GM21723 (cell line): ENCODE data around the gene CIC.

ENCODE experiments used
- ATAC-seq: cut with Tn5 transposase; IDR thresholded peaks from one replicate; pipeline ENCODE4 v1.9.1; 2021; ENCODE audit warnings: mild to moderate bottlenecking, moderate library complexity; ENCODE audit not compliant: unreplicated experiment

CIC gene

DNA sequence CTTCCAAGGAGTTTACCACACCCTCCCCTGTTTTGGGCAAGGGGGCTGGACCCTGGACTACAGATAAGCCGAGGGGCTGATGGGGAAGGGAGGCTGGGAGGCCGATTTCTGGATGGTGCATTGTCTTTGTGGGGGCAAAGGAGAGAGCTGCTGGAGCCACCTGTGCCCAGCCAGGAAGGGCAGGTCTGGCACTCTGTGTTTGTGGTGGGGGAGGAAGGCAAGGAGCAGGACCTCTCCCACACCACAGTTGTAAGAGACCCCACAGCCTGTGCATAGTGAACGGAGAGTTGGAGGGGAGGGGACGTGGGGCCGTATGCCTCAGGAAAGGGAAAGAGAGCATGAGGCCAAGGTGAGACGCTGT is 16.9 kb downstream of the CIC start:
- no peak for ATAC-seq

DNA sequence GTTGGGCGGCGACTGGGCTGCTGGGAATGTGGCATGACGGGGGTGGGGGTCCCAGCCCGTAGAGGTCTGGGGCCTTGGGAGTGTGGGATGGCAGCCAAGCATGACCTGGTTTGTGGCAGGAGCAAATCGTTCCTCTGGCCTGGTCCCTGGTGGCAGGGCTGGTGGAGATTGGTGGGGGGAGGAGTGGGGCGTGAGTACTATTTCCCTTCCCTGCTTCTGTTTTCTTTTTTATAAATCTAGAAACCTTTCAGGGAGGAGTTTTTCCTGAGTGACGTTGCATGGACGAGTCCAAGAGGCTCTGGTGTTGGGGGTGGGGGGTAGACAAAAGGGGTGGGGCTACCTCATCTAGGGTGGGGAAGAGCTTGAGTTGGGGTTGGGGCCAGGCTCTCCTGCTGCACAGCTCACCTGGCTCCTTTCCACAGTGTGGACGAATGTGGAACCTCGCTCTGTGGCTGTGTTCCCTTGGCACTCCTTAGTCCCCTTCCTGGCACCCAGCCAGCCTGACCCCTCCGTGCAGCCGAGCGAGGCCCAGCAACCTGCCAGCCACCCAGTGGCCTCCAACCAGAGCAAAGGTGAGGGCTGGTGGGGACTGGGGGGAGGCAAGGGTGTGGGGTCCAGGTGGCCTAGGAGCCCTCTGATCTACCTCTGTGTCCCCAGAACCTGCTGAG is 17.4 kb downstream of the CIC start:
- no peak for ATAC-seq

DNA sequence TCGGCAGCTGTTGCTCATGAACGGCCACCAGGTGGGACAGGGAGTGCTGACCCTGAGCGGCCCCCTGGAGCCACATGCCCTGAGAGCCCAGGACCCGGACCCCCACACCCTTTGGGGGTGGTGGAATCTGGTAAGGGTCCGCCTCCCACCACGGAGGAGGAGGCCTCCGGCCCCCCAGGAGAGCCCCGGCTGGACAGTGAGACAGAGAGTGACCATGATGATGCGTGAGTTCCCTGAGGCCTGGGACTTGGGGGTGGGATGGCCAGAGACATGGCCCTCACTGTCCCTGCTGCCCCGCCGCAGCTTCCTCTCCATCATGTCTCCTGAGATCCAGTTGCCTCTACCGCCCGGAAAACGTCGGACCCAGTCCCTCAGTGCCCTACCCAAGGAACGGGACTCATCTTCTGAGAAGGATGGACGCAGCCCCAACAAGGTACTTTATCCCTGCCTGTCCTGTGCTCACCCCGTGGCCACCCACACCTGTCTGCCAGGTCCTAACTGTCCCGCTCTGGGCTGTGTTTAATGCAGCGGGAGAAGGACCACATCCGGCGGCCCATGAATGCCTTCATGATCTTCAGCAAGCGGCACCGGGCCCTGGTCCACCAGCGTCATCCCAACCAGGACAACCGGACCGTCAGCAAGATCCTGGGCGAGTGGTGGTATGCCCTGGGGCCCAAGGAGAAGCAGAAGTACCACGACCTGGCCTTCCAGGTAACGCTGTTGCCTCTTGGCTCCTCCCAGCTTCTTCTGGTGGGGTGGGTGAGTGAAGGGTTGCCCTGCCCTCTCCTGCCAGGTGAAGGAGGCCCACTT is 18.2 kb downstream of the CIC start:
- ATAC-seq: no peak

DNA sequence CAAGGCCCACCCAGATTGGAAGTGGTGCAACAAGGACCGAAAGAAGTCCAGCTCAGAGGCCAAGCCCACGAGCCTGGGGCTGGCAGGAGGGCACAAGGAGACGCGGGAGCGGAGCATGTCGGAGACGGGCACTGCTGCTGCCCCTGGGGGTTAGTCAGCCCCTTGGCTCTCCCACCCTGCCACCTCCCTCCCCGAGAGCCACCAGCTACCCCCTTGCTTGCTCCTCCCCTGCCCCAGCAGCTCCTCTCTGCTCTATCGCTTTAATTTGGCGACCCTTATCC is 18.7 kb downstream of the CIC start:
- ATAC-seq: no peak

DNA sequence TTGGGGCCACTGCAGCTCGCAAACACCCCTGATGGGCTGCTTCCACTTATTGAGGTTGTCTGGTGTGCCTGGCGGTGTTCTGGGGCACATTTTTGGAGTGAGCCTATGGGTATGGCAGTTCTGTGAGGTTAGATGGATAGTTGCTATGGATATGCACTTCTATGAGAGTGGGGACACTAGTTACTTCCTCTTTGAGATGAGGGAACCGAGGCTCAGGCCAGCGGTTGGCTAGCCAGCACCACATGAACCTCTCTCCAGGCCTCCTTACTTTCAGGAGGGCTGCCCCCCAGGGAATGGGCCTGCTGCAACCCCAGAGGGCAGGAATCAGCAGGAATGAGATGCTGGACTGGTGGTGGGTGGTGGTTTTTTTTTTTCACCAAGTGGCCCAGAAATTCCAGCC is 19.3 kb downstream of the CIC start:
- no peak for ATAC-seq

DNA sequence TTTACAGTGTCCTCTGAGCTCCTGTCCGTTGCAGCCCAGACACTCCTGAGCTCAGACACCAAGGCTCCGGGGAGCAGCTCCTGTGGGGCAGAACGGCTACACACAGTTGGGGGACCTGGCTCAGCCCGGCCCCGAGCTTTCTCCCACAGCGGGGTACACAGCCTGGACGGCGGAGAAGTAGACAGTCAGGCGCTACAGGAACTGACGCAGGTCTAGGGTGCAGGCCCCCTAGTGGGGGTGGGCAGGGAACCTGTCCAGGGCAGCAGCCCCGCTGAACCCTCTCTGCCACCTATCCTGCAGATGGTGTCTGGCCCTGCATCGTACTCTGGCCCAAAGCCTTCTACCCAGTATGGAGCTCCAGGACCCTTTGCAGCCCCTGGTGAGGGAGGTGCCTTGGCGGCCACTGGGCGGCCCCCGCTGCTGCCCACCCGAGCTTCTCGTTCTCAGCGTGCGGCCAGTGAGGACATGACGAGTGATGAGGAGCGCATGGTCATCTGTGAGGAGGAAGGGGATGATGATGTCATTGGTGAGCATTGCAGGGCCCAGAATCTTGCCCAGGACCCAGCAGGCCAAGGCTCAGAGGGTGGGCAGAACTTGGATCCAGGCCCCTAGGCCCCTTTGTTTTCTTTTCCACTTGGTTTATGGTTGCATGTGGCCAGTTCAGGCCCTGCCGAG is 20.0 kb downstream of the CIC start:
- ATAC-seq: no peak

DNA sequence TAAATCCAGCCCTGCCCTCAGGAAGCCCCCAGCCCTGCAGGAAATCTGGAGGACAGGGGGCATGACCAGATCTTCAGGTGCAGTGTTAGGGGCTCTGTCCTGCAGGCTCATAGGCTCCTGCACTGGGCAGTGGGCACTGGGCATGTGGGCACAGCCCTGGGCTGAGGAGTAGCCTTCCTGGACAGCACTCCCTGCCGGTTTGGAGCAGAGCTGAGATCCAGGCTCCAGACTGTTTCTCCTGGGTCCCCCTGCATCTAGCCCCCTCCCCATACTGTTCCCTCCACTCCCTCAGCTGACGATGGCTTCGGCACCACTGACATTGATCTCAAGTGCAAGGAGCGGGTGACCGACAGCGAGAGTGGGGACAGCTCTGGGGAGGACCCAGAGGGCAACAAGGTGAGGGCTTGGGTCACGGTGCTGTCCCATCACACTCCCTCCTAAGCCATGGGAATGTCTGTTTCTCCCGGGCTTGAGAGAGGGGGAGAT is 20.5 kb downstream of the CIC start:
- ATAC-seq: no peak

DNA sequence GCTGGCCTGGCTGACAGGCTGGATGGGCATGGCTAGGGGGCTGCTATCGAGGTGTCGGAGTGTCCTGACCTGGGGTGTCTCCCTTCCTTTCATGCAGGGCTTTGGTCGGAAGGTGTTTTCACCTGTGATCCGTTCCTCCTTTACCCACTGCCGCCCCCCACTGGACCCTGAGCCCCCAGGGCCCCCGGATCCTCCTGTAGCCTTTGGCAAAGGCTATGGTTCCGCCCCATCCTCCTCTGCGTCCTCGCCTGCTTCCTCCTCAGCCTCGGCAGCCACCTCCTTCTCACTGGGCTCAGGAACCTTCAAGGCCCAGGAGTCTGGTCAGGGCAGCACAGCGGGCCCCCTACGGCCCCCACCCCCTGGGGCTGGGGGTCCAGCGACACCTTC is 21.1 kb downstream of the CIC start:
- no peak for ATAC-seq

DNA sequence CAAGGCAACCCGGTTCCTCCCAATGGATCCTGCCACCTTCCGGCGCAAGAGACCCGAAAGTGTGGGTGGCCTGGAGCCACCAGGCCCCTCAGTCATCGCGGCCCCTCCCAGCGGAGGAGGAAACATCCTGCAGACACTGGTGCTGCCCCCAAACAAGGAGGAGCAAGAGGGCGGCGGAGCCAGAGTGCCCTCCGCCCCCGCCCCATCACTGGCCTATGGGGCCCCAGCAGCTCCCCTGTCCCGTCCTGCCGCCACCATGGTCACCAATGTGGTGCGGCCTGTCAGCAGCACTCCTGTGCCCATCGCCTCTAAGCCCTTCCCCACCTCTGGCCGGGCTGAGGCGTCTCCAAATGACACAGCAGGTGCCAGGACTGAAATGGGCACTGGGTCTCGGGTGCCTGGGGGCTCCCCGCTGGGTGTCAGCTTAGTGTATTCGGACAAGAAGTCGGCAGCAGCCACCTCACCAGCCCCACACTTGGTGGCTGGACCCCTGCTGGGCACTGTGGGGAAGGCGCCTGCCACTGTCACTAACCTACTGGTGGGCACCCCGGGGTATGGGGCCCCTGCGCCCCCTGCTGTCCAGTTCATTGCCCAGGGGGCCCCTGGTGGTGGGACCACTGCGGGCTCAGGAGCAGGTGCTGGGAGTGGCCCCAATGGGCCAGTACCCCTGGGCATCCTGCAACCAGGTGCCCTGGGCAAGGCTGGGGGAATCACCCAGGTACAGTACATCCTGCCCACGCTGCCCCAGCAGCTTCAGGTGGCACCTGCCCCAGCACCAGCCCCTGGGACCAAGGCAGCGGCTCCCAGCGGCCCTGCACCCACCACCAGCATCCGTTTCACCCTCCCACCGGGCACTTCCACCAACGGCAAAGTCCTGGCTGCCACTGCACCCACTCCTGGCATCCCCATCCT is 21.7 kb downstream of the CIC start:
- ATAC-seq: no peak

DNA sequence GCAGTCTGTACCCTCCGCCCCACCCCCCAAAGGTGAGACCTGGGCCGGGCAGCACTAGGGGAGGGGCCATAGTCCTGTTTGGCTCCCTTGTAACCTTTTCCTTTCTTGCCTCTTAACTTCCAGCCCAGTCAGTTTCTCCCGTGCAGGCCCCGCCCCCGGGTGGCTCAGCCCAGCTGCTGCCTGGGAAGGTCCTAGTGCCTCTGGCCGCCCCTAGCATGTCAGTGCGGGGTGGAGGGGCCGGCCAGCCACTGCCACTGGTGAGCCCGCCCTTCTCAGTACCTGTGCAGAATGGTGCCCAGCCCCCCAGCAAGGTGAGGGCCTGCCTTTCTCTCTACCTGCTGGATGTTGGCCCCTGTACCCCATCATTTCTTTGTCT is 22.4 kb downstream of the CIC start:
- no peak for ATAC-seq

DNA sequence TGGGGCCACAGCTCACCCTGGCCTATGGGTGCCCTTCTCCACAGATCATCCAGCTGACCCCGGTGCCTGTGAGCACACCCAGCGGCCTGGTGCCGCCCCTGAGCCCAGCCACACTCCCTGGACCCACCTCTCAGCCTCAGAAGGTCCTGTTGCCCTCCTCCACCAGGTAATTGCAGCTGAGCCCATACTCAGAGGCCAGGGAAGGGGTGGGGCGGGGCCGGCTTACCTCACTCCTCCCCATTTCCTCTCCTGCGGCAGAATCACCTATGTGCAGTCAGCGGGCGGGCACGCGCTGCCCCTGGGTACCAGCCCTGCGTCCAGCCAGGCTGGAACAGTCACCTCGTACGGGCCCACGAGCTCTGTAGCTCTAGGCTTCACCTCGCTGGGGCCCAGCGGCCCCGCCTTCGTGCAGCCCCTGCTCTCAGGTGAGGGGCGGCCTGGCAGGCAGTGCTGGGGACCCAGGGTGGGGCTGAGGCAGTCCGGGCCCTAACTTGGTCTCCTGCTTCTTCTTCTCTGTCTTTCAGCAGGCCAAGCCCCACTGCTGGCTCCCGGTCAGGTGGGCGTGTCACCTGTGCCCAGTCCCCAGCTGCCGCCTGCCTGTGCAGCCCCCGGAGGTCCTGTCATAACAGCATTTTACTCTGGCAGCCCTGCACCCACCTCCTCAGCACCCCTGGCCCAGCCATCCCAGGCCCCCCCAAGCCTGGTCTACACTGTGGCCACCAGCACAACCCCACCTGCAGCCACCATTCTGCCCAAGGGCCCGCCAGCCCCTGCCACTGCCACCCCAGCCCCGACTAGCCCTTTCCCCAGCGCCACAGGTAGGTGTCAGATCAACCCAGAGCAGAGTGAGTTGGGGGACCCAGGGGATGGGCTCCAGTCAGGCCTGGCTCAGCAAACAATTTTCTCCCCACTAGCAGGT is 23.2 kb downstream of the CIC start:
- no peak for ATAC-seq

DNA sequence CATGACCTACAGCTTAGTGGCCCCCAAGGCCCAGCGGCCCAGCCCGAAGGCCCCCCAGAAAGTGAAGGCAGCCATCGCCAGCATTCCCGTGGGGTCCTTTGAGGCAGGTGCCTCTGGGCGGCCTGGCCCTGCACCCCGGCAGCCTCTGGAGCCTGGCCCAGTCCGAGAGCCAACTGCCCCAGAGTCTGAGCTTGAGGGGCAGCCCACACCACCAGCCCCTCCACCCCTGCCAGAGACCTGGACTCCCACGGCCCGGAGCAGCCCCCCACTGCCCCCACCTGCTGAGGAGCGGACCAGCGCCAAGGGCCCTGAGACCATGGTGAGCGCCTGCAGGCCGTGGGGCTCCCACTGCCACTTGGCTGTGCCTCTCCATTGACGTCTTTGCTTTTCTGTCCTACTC is 23.9 kb downstream of the CIC start:
- ATAC-seq: no peak

DNA sequence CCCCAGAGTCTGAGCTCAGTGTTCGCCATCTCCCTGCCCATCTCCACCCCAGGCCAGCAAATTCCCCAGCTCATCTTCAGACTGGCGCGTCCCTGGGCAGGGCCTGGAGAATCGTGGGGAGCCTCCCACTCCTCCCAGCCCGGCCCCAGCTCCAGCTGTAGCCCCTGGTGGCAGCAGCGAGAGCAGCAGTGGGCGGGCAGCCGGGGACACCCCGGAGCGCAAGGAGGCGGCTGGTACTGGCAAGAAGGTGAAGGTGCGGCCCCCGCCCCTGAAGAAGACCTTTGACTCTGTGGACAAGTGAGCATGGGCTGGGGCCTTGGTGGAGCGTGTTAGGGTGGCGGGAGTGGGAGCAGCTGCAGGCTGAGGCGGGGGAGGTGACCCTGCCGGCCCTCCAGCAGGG is 24.5 kb downstream of the CIC start:
- ATAC-seq: no peak

DNA sequence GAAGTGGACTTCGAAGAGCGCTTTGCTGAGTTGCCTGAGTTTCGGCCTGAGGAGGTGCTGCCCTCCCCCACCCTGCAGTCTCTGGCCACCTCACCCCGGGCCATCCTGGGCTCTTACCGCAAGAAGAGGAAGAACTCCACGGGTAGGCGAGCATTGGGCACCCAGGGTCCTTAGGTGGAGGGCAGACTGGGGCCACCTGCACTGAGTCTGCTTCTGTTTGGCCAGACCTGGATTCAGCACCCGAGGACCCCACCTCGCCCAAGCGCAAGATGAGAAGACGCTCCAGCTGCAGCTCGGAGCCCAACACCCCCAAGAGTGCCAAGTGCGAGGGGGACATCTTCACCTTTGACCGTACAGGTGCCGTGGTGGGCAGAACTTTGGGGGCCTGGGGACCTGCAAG is 24.9 kb downstream of the CIC start:
- no peak for ATAC-seq

DNA sequence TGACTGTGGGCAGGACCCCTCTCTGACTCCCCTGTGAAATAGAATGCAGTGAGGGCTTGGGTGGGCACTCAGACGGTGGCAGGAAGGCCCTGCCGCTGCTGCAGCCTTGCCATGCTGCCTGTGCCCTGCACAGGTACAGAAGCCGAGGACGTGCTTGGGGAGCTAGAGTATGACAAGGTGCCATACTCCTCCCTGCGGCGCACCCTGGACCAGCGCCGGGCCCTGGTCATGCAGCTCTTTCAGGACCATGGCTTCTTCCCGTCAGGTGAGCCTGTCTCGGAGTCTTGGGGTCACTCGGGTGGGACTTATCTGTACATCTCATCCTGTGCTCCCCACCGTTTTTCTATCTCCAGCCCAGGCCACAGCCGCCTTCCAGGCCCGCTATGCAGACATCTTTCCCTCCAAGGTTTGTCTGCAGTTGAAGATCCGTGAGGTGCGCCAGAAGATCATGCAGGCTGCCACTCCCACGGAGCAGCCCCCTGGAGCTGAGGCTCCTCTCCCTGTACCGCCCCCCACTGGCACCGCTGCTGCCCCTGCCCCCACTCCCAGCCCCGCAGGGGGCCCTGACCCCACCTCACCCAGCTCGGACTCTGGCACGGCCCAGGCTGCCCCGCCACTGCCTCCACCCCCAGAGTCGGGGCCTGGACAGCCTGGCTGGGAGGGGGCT is 25.6 kb downstream of the CIC start:
- ATAC-seq: no peak

DNA sequence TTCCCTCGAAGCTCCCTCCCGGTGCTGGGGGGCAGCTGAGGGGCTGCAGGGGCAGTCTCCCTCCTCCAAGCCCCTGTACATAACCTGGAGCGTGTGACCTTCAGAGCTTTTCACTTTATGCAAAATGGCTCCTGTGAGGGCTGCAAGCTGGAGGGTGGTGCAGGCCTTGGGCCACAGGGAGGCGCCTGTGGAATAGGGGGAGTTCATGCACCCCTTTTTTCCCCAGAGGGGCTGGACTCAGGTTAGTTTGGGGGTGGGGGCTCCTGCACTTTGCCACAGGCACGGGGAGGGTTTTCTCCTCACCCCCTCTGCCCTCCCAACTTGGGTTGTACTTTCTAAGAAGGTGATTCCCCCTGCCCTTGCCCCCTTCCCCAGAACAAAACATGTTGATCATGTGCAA is 26.3 kb downstream of the CIC start:
- ATAC-seq: no peak

DNA sequence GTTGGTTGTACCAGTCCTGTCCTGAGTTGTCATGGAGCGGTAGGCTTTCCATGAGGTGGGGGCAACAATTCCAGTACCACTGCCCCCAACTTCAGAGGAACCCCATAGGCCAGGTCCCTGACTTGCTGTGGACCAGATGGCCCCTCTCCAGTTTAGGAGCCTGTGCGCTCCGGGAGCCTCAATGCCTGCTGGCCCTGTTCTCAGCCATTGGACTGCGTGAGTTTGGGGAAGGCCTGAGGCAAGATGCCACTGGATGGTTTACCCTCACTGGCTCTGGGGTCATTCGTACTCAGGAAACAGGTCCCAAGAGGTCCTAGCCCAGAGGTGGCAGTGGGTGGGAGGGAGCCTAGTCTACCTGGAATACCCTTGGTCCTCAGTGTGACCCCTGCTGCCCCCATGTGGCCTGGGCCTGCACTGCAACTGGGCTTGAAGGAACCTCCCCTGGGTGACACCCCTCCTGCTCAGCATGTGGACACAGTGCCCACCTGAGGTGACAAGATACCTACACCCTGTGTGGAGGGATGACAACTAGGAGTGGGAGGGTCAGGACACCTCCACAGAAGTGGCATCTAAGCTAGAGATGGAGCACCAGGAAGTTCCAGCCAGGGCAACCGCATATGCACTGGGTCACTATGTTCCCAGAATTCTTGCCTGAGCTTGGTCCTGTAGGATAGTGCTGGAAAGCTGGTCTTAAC is 26.9 kb downstream of the CIC start:
- no peak for ATAC-seq

DNA sequence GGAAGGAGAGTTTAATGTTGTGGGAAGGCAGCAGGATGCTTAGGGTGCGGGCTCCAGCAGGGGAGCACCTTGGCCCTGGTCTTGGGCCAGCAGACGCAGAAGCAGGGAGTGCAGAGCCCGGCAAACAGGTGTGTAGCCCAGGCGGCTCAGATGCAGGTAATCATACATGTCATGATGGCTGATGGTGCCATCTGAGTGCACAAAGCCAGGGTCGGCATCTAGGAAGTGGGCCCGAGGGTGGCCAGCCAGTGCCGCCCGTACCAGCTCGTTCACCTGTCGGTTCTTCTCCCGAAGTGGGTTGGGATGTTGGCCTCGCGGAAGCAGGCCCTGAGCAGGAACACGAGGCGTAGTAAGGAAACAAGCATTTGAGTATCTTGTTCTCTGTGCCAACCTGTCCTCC is 28.0 kb downstream of the CIC start:
- no peak for ATAC-seq

DNA sequence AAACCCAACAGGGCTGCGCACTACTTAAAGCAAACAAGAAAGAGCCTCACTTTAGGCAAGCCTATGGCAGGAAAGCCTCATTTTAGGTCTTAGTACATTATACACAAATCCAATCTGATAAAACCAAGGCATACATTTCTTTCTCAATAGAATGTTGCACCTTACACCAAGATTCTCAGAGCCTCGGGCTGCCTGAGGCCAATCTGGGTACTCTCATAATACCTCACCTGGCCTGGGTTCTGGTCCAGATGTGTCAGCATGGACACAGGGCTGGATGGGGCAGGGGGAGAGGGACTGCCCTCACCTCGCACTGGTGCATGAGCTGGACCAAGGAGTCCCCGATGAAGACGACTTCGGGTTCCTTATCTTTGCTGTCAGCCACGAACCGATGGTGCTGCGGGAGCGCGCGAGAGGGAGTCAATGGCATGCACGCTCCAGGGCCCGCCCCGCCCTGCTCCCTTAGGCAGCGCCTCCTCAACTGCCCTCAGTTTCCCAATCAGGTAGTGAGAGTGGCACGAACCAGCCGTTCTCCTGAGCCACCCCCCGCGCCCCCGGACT is 32.7 kb downstream of the CIC start, which contains the start of gene PRR19:
Gene PRR19, plus strand, starts transcription at position 487 of the 558 bp plus-strand sequence. CDS start 7,453 bp downstream, outside the sequence.
- ATAC-seq: no peak
